Panc1 (cell line): ENCODE measurements around the gene SSBP2.

Experiments used
- CTCF ChIP-seq: fragments of 450-650 bp; IDR thresholded peaks from 2 replicates; pipeline ENCODE4 v1.5.1; 2017; ENCODE audit warnings: mild to moderate bottlenecking
- POLR2AphosphoS5 ChIP-seq: IDR thresholded peaks from 2 replicates; pipeline ENCODE4 v1.6.1; 2012; ENCODE audit warnings: mild to moderate bottlenecking, low read depth, low read length, moderate library complexity
- REST ChIP-seq, 2 experiments: IDR thresholded peaks; 2 replicates each; pipeline ENCODE4 v1.6.1; 2011 to 2012; ENCODE audit warnings: low read depth in 2 of 2, control low read depth in 1 of 2, low read length in 1 of 2, mild to moderate bottlenecking in 1 of 2, moderate library complexity in 1 of 2; ENCODE audit not compliant: insufficient read depth in 1 of 2
- SIN3A ChIP-seq: IDR thresholded peaks from 2 replicates; pipeline ENCODE4 v1.6.1; 2012; ENCODE audit warnings: low read depth, mild to moderate bottlenecking, low read length, moderate library complexity, borderline replicate concordance; ENCODE audit not compliant: insufficient read depth

- TF ChIP-seq CTCF (no peak), POLR2AphosphoS5 (no peak), SIN3A (no peak), REST (IDR thresholded peaks at IDR 0.05; ENCODE audit: insufficient read depth in 1 of 2, low read depth in 2 of 2, low read length in 1 of 2) (no peak)
Observed at GRCh38 chr5:81590498-81591384, 160.2 kb downstream of the SSBP2 start.
